Body of pancreas (tissue), 4 donors: ENCODE data around the gene MRPL43. TPM values are rescaled to one million over a fixed set of nuclear protein-coding genes. Genes with fewer than 3 reads are reported as not detected.

Source experiments
- ATAC-seq: fragments of 150-250 bp; one replicate; pipeline ENCODE4 v1.9.1; 2016
- DNase-seq, 4 donors: peaks; one replicate each; pipeline ENCODE4 v3.0.0-alpha.2; 2019
- H3K27ac ChIP-seq, 4 donors: fragments of 200-600 bp; sonication (generic); 1 replicate in 3 of 4; 2 replicates in 1 of 4; pipeline versions ENCODE4 v1.5.1 to v1.6.1; 2016 to 2019; ENCODE audit warnings: mild to moderate bottlenecking in 1 of 4, mixed read lengths in 1 of 4, moderate library complexity in 1 of 4
- H3K27me3 ChIP-seq, 2 donors: fragments of 200-600 bp; sonication (generic); one replicate each; pipeline ENCODE4 v1.6.0; 2016; ENCODE audit warnings: mild to moderate bottlenecking in 1 of 2
- H3K36me3 ChIP-seq, 2 donors: fragments of 200-600 bp; sonication (generic); replicated peaks in 1 of 2; 2 replicates each; pipeline ENCODE4 v1.5.1; 2016; ENCODE audit warnings: low read depth in 2 of 2; ENCODE audit not compliant: insufficient read depth in 1 of 2
- H3K4me1 ChIP-seq: fragments of 200-600 bp; sonication (generic); one replicate; pipeline ENCODE4 v1.6.0; 2016
- H3K4me3 ChIP-seq, 2 donors: fragments of 200-600 bp; sonication (generic); 1 replicate in 1 of 2; 2 replicates in 1 of 2; pipeline ENCODE4 v1.5.1; 2016 to 2019
- H3K9me3 ChIP-seq, 3 donors: fragments of 200-600 bp; sonication (generic); 1 replicate in 2 of 3; 2 replicates in 1 of 3; pipeline ENCODE4 v1.5.1; 2016
- POLR2A ChIP-seq, 3 donors: fragments of 450-650 bp; IDR thresholded peaks; one replicate each; pipeline ENCODE4 v1.6.1; 2016; ENCODE audit warnings: antibody characterized with exemption in 3 of 3, mild to moderate bottlenecking in 2 of 3
- WGBS, 2 donors: methylation state at CpG; one replicate each; pipeline ENCODE4 v1.1.5; 2017; 5-methylcytosine and 5-hydroxymethylcytosine counted together
- intact Hi-C: fragments of 100-400 bp; cut with DNase I; formaldehyde crosslinking; loops from one replicate; pipeline ENCODE4 v1.15.1; 2023
- total RNA-seq, 2 donors: library from RNA; depleted of rRNA; stranded (reverse); fragments of >200 nt; gene quantifications; one replicate each; pipeline ENCODE4 v1.1.0, GENCODE V29; 2016
- TF ChIP-seq, protein P1 (sequence below), 7 experiments: fragments of 450-650 bp in 4 of 7; fragments of 200-600 bp in 3 of 7; sonication (generic) in 3 of 7; IDR thresholded peaks; one replicate each; pipeline ENCODE4 v1.5.1; 2016 to 2019; ENCODE audit warnings: antibody characterized with exemption in 7 of 7

The MRPL43 gene
- total RNA-seq, 2 donors from 2014 or later = 53.7 to 90.5 TPM

DNA sequence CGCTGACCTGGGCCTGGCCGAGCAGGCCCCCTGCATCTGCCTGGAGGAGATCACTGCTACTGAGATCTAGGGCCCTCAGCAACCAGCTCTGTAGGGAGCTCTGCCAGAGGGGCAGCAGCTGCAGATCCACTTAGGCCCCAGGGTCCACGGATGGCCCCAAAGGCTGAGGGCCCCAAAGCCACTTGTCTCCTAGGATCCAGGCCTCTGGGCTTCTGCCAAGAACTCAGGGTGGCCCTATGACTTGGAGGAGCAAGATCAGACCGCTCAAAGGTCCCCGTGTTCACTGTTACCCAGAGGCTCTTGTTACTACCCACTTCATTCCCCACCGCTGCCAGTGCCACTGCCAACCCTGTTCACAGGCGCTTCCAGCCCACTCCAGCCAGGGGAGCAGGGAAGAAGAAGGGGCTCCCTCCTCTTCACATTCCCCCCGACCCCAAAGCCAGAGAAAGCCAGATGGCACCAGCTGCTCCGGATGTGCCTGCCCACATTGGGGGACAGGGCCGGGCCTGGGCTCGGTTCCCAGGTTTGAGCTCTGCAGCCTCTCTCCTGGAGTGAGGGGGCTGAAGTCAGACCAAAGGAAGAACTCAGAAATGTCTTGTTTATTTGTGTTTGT, 19.9 kb upstream of the MRPL43 start:
- no peaks in the 10 kb centered on the region for H3K9me3 ChIP-seq
- WGBS, 2 donors = 75 to 85% methylated on average over 5 to 11 of the region's 11 CpGs
- TF ChIP-seq POLR2A (IDR thresholded peaks at IDR 0.05) = no peak
- TF ChIP-seq, protein P1, sequence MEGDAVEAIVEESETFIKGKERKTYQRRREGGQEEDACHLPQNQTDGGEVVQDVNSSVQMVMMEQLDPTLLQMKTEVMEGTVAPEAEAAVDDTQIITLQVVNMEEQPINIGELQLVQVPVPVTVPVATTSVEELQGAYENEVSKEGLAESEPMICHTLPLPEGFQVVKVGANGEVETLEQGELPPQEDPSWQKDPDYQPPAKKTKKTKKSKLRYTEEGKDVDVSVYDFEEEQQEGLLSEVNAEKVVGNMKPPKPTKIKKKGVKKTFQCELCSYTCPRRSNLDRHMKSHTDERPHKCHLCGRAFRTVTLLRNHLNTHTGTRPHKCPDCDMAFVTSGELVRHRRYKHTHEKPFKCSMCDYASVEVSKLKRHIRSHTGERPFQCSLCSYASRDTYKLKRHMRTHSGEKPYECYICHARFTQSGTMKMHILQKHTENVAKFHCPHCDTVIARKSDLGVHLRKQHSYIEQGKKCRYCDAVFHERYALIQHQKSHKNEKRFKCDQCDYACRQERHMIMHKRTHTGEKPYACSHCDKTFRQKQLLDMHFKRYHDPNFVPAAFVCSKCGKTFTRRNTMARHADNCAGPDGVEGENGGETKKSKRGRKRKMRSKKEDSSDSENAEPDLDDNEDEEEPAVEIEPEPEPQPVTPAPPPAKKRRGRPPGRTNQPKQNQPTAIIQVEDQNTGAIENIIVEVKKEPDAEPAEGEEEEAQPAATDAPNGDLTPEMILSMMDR (IDR thresholded peaks at IDR 0.05) = no peak
- intact Hi-C loops = no loop called here
- no peak overlapping the region for H3K27ac ChIP-seq
- H3K4me1 ChIP-seq = peaks cover 4% of the 10 kb centered on the region
- H3K36me3 ChIP-seq = peaks cover 4 to 5% of the 10 kb centered on the region in 2 donors
- no peaks in the 10 kb centered on the region for H3K27me3 ChIP-seq
- DNase-seq (no peak), ATAC-seq (no peak)
- H3K4me3 ChIP-seq = no peak overlapping the region

DNA sequence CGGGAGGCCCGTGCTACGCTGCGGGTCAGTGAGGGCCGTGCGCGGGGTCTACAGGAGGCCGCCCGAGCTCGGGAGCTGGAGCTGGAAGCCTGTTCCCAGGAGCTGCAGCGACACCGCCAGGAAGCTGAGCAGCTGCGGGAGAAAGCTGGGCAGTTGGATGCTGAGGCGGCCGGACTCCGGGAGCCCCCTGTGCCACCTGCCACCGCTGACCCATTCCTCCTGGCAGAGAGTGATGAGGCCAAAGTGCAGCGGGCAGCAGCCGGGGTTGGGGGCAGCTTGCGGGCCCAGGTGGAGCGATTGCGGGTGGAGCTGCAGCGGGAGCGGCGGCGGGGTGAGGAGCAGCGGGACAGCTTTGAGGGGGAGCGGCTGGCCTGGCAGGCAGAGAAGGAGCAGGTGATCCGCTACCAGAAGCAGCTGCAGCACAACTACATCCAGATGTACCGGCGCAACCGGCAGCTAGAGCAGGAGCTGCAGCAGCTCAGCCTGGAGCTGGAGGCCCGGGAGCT, 19.3 kb upstream of the MRPL43 start:
- Histone ChIP-seq H3K4me1 (peaks cover 9% of the 10 kb centered on the region), H3K36me3 (peaks cover 4 to 5% of the 10 kb centered on the region in 2 donors), H3K27ac (no peak overlapping the region), H3K9me3 (no peaks in the 10 kb centered on the region), H3K4me3 (no peak overlapping the region), H3K27me3 (no peaks in the 10 kb centered on the region)
- no peak for DNase-seq
- intact Hi-C loops = no loop called here
- WGBS, 2 donors = 86 to 92% methylated on average over 22 to 26 of the region's 33 CpGs
- ATAC-seq = no peak
- TF ChIP-seq POLR2A (IDR thresholded peaks at IDR 0.05) = no peak
- TF ChIP-seq, protein P1 (IDR thresholded peaks at IDR 0.05) = no peak

DNA sequence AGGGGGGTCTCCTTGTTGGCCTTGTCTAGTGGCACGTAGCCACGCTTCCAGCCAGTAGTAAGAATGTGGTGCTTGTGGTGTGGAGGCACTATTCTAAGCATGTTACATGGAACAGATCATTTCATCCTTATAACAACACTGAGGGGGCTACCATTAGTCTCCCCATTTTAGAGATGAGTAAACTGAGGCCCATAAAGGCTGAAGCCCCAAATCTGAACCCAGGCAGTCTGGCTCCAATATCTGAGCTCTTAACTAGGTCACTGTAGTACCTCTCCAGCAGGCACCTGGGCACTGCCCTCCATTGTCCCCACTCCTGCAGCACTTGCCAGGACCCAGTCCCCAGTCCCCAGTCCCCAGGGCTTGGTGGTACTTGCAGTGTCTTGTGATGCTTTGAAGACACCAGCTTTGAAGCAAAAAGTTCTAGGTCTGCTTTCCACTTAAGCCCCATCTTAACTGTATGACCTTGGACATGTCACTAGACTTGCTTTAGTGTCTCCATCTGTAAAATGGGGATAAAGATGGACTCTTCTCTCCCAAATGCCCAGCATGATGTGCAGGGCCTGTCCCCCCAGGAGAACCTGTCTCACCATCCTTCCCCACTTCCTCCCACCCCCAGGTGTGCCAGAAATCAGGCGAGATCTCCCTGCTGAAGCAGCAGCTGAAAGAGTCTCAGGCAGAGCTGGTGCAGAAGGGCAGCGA, 18.7 kb upstream of the MRPL43 start:
- H3K4me3 ChIP-seq = no peak overlapping the region
- H3K27me3 ChIP-seq = no peaks in the 10 kb centered on the region
- intact Hi-C loops = no loop called here
- TF ChIP-seq, protein P1 (IDR thresholded peaks at IDR 0.05) = no peak
- TF ChIP-seq POLR2A (IDR thresholded peaks at IDR 0.05) = no peak
- ATAC-seq = no peak
- peaks cover 15% of the 10 kb centered on the region for H3K4me1 ChIP-seq
- DNase-seq = no peak
- H3K27ac ChIP-seq = no peak overlapping the region
- H3K9me3 ChIP-seq = no peaks in the 10 kb centered on the region
- WGBS, 2 donors = 91 to 92% methylated on average over 2 to 4 of the region's 4 CpGs
- H3K36me3 ChIP-seq = peaks cover 4 to 5% of the 10 kb centered on the region in 2 donors

DNA sequence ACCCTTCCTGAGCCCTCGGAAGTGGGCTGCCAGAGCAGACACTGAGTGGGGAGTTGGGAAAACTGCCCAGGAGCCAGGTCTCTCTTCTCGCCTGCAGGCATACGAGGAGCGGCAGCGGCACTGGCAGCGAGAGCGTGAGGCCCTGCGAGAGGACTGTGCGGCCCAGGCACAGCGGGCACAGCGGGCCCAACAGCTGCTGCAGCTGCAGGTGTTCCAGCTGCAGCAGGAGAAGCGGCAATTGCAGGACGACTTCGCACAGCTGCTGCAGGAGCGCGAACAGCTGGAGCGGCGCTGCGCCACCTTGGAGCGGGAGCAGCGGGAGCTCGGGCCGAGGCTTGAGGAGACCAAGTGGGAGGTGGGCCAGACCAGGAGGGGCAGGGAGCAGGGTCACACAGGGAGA, 18.1 kb upstream of the MRPL43 start:
- intact Hi-C loops = no loop called here
- Histone ChIP-seq H3K4me1 (peaks cover 22% of the 10 kb centered on the region), H3K36me3 (peaks cover 4 to 5% of the 10 kb centered on the region in 2 donors), H3K27ac (no peak overlapping the region), H3K27me3 (no peaks in the 10 kb centered on the region), H3K4me3 (no peak overlapping the region), H3K9me3 (no peaks in the 10 kb centered on the region)
- no peak for ATAC-seq
- no peak for DNase-seq
- TF ChIP-seq, protein P1 (IDR thresholded peaks at IDR 0.05) = no peak
- TF ChIP-seq POLR2A (IDR thresholded peaks at IDR 0.05) = no peak
- WGBS, 2 donors = 86 to 90% methylated on average over 22 to 23 of the region's 23 CpGs
